Right lobe of liver (tissue), 4 donors: ENCODE measurements around the gene CX3CR1.

Experiments used
- POLR2A ChIP-seq: fragments of 450-650 bp; IDR thresholded peaks from one replicate; pipeline ENCODE4 v1.6.1; 2017; ENCODE audit warnings: antibody characterized with exemption, mild to moderate bottlenecking
- TF ChIP-seq, protein P1 (sequence below), 4 donors: fragments of 200-600 bp in 3 of 4; fragments of 450-650 bp in 1 of 4; IDR thresholded peaks; one replicate each; pipeline versions ENCODE4 v1.5.1 to v1.8.0; 2016 to 2022; ENCODE audit warnings: antibody characterized with exemption in 4 of 4, mild to moderate bottlenecking in 2 of 4
- donor health status: DM: no; HTN: no; CAD: no.
- donor health status: DM: no; HTN: no; CAD: no.
- donor health status: DM: no; HTN: yes; CAD: no.

DNA sequence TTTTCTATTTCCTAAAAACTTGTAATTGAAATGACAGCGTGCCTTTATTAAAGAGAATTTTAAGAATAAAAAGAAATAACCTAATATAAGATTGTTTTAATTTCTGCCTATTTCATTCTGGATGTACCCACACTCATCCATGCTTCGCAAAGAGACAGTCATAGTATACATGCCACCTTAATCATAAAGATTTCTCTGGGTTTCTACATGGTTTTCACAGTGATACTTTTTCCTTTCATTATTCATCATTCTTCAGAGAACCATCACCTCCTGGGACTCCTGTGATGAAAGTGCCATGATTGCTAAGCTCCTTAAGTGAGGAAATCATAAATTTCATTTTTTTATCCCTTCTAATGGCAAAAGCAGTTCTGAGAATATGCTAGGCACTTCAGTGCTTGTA lies 45.4 kb upstream of the CX3CR1 start:
- TF ChIP-seq, protein P1, sequence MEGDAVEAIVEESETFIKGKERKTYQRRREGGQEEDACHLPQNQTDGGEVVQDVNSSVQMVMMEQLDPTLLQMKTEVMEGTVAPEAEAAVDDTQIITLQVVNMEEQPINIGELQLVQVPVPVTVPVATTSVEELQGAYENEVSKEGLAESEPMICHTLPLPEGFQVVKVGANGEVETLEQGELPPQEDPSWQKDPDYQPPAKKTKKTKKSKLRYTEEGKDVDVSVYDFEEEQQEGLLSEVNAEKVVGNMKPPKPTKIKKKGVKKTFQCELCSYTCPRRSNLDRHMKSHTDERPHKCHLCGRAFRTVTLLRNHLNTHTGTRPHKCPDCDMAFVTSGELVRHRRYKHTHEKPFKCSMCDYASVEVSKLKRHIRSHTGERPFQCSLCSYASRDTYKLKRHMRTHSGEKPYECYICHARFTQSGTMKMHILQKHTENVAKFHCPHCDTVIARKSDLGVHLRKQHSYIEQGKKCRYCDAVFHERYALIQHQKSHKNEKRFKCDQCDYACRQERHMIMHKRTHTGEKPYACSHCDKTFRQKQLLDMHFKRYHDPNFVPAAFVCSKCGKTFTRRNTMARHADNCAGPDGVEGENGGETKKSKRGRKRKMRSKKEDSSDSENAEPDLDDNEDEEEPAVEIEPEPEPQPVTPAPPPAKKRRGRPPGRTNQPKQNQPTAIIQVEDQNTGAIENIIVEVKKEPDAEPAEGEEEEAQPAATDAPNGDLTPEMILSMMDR (IDR thresholded peaks at IDR 0.05): no peak
- no peak for TF ChIP-seq POLR2A
